HepG2 (cell line): Measurements from ENCODE around the gene NAMPT. TPM values are rescaled to one million over a fixed set of nuclear protein-coding genes. Genes with fewer than 3 reads are reported as not detected.

Experiments used
- FOXP1 ChIP-seq, 2 experiments: fragments of 450-650 bp in 1 of 2; IDR thresholded peaks; 2 replicates each; pipeline ENCODE4 v1.6.1; 2017 to 2018; ENCODE audit warnings: antibody characterized with exemption in 1 of 2
- GATAD1 ChIP-seq: IDR thresholded peaks from 2 replicates; pipeline ENCODE4 v1.6.1; 2016; ENCODE audit warnings: missing genetic modification reagents, missing compliant biosample characterization
- KDM2A ChIP-seq: sonication (generic); formaldehyde crosslinking; IDR thresholded peaks from 2 replicates; pipeline ENCODE4 v1.4.0; 2020; ENCODE audit warnings: low read depth, missing genetic modification reagents, borderline replicate concordance
- NKX3-1 ChIP-seq: sonication (generic); formaldehyde crosslinking; IDR thresholded peaks from 2 replicates; pipeline ENCODE4 v1.5.0; 2020; ENCODE audit warnings: missing genetic modification reagents
- ZNF562 ChIP-seq: sonication (generic); formaldehyde crosslinking; IDR thresholded peaks from 2 replicates; pipeline ENCODE4 v1.8.0; 2022; ENCODE audit warnings: missing genetic modification reagents, borderline replicate concordance
- polyA plus RNA-seq, 8 experiments: library from polyadenylated mRNA; depleted of rRNA in 3 of 8; stranded (reverse) in 7 of 8; unstranded in 1 of 8; fragments of >200 nt; fragmentation: Illumina TruSeq in 4 of 8; extraction: Trizol in 4 of 8; gene quantifications; 2 replicates each; pipeline versions ENCODE4 v1.2.1 to v1.2.3, GENCODE V29; 2011 to 2016; ENCODE audit warnings: low read depth in 4 of 8, missing spikeins in 1 of 8, mixed read lengths in 1 of 8; ENCODE audit not compliant: insufficient read depth in 1 of 8
- total RNA-seq, 5 experiments: library from RNA; depleted of rRNA; stranded (reverse); fragments of >200 nt; fragmentation: Illumina TruSeq; extraction: Trizol; gene quantifications; 2 replicates each; pipeline ENCODE4 v1.2.3, GENCODE V29; 2016; ENCODE audit warnings: low read depth in 1 of 5
- TF ChIP-seq, protein P1 (sequence below): sonication (generic); formaldehyde crosslinking; IDR thresholded peaks from 2 replicates; pipeline ENCODE4 v1.4.0; 2020; ENCODE audit warnings: missing genetic modification reagents
- TF ChIP-seq, protein P2 (sequence below): sonication (generic); formaldehyde crosslinking; IDR thresholded peaks from 2 replicates; pipeline ENCODE4 v1.4.0; 2020; ENCODE audit warnings: missing genetic modification reagents
- TF ChIP-seq, protein P3 (sequence below): IDR thresholded peaks from 2 replicates; pipeline ENCODE4 v1.6.1; 2016; ENCODE audit warnings: low read depth, missing genetic modification reagents, missing compliant biosample characterization

NAMPT gene
- total and polyA plus RNA-seq, 2 of the 13 experiments (the other 11 are each of a cell fraction or from before 2014, with no cell fraction given), result 15.8 to 67.7 TPM

DNA sequence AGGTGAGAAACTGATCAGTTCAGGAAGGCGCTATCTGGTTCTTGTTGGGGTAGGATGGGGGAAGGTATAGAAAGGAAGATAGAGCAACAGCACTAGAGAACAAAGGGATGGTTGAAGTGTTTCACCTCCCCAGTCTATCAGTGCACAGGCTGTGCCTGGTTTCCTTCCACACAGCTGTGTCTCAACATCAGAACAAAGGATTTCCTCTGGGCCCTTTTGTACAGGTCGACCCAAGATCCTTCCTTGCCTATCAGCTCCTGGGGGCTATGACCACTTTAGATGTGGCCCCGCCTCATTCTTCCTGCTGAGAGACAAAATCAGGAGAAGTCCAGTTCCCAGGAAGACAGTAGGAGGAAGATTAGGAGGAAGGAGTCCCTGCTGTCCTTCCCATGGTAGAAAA is 65.6 kb downstream of the NAMPT start (continued):
- TF ChIP-seq, protein P1, sequence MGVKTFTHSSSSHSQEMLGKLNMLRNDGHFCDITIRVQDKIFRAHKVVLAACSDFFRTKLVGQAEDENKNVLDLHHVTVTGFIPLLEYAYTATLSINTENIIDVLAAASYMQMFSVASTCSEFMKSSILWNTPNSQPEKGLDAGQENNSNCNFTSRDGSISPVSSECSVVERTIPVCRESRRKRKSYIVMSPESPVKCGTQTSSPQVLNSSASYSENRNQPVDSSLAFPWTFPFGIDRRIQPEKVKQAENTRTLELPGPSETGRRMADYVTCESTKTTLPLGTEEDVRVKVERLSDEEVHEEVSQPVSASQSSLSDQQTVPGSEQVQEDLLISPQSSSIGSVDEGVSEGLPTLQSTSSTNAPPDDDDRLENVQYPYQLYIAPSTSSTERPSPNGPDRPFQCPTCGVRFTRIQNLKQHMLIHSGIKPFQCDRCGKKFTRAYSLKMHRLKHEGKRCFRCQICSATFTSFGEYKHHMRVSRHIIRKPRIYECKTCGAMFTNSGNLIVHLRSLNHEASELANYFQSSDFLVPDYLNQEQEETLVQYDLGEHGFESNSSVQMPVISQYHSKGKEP (CRISPR knock-in tag), result no peak
- TF ChIP-seq, protein P2, sequence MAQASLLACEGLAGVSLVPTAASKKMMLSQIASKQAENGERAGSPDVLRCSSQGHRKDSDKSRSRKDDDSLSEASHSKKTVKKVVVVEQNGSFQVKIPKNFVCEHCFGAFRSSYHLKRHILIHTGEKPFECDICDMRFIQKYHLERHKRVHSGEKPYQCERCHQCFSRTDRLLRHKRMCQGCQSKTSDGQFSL, result no peak
- TF ChIP-seq GATAD1 (CRISPR knock-in tag), result no peak
- TF ChIP-seq, protein P3, sequence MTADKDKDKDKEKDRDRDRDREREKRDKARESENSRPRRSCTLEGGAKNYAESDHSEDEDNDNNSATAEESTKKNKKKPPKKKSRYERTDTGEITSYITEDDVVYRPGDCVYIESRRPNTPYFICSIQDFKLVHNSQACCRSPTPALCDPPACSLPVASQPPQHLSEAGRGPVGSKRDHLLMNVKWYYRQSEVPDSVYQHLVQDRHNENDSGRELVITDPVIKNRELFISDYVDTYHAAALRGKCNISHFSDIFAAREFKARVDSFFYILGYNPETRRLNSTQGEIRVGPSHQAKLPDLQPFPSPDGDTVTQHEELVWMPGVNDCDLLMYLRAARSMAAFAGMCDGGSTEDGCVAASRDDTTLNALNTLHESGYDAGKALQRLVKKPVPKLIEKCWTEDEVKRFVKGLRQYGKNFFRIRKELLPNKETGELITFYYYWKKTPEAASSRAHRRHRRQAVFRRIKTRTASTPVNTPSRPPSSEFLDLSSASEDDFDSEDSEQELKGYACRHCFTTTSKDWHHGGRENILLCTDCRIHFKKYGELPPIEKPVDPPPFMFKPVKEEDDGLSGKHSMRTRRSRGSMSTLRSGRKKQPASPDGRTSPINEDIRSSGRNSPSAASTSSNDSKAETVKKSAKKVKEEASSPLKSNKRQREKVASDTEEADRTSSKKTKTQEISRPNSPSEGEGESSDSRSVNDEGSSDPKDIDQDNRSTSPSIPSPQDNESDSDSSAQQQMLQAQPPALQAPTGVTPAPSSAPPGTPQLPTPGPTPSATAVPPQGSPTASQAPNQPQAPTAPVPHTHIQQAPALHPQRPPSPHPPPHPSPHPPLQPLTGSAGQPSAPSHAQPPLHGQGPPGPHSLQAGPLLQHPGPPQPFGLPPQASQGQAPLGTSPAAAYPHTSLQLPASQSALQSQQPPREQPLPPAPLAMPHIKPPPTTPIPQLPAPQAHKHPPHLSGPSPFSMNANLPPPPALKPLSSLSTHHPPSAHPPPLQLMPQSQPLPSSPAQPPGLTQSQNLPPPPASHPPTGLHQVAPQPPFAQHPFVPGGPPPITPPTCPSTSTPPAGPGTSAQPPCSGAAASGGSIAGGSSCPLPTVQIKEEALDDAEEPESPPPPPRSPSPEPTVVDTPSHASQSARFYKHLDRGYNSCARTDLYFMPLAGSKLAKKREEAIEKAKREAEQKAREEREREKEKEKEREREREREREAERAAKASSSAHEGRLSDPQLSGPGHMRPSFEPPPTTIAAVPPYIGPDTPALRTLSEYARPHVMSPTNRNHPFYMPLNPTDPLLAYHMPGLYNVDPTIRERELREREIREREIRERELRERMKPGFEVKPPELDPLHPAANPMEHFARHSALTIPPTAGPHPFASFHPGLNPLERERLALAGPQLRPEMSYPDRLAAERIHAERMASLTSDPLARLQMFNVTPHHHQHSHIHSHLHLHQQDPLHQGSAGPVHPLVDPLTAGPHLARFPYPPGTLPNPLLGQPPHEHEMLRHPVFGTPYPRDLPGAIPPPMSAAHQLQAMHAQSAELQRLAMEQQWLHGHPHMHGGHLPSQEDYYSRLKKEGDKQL (CRISPR knock-in tag), result no peak
- TF ChIP-seq ZNF562 (CRISPR knock-in tag), result no peak
- no peak for TF ChIP-seq KDM2A (CRISPR knock-in tag)
- no peak for TF ChIP-seq FOXP1 (IDR thresholded peaks at IDR 0.05)
- no peak for TF ChIP-seq FOXP1 (CRISPR knock-in tag; IDR thresholded peaks at IDR 0.05)
- TF ChIP-seq NKX3-1, result no peak
